CD4-positive, alpha-beta T cell treated with Interleukin-4 for 1 hour (primary cell): ENCODE results near the gene PPM1H.
"Not testable (repeated sequence)": the region's sequence is repeated elsewhere in the genome, so short reads cannot be mapped to it uniquely, and the experiment has no call there.

Experiments
- DNase-seq, 2 donors: peaks; one replicate each; pipeline ENCODE4 v3.0.0-alpha.2; 2020 to 2022

PPM1H gene

DNA sequence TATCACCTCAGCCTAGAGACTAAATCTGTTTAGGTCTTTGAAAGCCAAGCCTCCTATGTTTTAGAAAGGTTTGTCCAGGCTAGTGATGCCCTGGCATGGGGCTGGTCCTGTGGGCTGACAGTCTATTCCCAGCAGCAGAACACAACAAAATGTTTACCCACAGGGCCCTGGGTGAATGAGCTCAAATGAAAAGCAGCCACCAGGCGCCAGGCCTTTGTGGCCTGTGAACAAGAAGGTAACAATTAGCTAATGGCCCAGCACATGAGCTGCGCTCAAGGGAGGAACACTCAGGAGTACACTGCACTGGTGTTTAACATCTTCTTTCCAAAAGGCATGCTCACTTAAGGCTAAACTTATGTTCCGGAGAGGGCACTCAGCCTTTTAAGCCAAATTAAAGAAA, 266.2 kb downstream of the PPM1H start:
- DNase-seq: no peak

DNA sequence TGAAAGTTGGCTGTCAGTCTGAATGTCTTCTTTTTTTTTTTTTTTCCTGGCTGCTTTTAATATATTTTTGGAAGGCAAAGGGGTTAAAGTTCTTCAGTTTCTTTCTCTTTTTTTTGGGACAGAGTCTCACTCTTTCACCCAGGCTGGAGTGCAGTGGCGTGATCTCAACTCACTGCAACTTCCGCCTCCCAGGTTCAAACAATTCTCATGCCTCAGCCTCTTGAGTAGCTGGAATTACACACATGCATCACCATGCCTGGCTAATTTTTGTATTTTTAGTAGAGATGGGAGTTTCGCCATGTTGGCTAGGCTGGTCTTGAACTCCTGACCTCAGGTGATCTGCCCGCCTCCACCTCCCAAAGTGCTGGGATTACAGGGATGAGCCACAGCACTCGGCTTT, 270.0 kb downstream of the PPM1H start:
- DNase-seq: not testable (repeated sequence)

DNA sequence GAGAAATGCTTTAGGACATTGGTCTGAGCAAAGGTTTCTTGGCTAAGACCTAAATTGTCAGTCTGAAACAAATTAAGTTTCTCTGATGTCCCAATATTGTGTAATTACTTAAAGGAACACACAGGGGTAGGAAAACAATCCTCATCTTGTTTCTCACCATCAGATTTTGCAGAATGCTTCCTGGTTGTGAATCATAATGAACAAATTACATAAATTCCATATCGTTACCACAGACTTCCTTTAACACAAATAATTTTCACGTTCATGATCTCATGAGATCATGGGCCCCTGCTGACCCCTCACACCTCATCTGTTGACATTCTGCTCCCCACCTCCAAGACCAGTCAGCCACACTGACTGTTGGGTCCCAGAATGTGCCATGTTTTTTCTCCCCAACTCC, 274.2 kb downstream of the PPM1H start:
- DNase-seq: no peak

DNA sequence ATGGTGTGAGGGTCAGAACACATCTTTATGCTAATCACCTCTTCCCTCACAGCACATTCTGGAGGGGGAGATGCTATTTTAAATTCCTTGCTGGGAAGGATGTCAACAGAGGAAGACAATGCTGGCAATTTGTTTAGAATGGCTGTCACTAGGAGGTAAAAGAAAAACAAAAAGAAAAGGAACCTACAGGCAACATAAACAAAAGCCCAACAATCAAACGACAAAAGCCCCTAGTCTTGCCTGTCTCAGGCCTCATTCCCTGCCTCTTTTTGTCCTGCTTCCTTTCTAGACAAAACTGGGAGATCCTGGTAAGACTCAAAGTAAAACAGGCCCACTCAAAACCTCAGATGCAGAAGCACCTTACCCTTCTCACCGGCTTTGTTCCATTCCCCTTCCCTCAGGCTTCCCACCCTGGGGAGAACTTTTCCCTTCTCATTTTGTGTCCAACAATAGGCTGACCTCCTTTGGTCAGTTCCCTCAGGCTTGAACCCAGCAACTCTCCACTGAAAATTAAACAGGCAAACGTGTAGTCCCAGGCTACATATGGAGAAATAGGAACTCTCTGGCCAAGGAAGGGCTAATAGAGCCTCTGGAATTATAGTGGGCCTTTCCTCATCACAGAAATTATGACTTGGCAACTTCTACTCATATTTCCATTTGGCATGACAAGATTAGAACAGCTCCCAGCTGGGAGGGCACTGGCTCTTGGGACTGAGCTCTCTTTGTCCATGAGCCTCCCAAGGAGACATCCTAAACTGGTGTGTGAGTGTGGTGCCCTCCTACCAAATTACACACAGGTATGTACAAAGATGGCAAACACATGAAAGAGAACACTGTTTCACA, 275.3 kb downstream of the PPM1H start:
- no peak for DNase-seq

DNA sequence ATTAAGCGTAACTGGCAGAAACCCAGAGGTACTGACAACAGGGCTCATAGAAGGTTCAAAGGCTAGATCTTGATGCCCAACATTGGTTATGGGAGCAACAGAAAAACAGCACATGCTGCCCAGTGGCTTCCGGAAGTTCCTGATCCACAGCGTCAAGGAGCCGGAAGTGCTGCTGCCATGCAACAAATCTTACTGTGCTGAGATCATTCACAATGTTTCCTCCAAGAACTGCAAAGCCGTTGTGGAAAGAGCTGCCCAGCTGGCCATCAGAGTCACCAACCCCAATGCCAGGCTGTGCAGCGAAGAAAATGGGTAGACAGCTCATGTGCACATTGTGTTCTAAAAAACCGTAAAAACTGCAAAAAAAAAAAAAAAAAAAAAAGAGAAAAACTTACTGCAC, 276.0 kb downstream of the PPM1H start:
- no peak for DNase-seq

DNA sequence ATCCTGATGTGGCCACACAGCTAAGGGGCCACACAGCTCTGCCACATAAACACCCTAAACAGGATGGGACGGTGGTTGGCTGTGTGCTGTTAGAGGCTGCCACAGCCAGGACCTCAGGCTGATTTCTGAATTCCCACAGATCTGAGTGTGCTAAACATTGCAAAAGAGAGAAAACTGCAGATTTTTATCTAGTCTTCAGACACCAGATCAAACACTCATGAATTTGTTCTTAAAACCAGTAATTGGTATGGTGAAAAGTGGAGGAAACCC, 277.7 kb downstream of the PPM1H start:
- DNase-seq: no peak

DNA sequence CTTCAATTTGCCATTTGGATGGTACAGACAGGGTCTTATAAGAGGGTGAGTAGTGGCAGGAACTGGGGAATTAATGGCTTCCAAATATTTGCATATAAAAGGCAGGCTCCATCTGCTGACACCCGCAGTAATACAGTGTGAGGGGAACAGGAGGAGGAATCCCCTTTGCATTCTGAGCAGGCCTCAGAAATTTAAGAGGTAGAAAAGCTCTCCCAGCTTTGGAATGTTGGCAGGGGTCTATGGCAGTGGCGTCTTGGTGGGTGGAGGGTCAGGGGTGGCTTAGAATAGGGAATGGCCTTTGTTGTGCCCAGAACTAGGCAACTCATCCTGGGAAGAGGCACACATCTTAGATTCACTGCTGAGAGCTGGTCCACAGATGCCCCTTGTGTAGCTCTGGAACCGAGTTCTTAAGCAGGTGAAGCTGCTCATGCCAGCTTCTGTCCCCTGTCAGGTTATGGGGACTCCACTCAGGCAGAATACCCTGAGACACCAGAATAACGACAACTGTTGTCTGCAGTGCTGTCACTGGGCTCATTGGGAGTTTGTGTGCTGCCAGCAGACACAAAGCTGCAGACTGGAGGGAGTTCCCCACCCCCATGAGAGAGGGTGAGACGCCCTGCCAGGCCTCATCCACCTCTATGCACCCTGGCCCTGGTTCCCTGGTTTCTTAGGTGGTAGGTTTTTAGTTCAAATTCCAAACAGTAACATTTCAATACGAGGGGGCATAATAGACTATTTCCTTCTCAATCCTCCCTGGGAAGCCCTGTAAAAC, 278.2 kb downstream of the PPM1H start:
- no peak for DNase-seq

DNA sequence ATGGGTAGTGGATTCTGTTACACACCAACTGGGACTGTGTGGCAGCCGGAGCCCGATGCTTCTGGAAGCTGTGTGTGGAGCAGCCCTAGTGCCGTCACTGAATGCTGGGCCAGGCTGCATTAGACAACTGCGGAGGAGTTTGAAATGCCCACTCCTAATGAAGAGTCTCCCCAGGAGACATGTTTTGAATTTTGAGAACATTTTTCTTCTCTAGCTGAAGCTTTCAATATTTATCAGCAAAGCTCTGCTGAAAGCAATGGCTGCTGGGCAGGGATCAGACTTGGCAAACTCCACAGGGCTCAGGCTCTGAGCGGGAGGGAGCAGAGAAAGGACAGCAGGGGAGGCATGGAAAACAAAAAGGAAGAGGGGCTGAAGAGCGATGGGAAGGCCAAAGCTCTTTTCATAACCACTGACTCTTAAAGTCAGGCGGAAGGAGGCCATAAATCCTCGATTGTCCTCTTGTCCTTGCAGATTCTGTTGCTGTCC, 279.2 kb downstream of the PPM1H start:
- no peak for DNase-seq

DNA sequence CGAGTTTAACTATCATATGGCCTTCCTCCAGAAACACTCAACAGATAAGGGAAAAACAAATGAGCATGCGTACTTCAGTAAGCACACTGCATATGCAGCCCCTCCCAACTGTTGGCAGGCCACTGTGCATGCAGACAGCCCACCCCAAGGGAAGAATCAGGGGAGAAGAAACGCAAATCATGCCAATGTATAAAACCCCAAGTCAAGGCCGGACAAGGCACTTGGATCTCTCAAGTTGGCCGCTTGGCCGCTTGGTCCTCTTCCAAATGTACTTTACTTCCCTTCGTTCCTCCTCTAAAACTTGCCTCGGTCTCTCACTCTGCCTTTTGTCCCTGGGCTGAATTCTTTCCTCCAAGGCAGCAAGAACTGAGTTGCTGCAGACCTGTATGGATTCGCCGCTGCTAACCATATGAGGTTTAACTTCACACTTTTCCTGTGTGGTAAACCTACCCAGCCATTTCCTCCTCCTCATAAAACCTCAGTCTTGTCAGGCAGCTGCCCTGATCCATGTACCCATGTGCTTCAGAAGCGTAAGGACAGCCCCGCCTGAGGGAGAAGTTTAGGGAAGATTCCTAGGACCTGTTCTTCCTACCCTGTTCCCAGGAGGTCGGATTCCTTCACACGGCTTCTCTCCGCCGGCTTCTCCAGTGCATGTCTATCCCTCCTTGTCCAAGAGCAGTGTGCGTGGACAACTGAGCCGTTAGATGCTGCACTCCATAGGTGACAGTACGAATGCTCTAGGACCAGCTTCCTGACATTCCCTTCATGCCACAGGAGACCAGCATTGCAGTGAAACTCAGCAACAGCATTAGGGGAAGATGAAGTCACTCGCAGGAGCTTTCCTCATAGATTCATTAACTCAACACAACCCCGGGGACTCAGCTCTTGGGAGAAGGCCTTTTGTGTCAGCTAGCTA, 280.4 kb downstream of the PPM1H start:
- no peak for DNase-seq

DNA sequence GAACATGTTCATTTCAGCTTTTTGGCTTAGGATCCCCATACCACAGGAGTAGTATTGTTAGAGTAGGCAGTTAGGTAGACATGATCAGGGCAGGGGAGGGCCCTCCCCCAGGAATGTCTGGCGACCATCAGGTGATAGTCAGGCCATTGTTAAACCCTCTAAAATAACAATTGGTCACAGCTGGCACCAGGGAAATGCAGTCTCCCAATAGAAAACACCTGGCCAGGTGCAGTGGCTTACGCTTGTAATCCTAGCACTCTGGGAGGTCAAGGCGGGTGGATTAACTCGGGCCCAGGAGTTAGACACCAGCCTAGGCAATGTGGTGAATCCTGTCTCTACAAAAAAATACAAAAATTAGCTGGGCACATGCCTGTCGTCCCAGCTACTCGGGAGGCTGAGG, 281.2 kb downstream of the PPM1H start:
- no peak for DNase-seq

DNA sequence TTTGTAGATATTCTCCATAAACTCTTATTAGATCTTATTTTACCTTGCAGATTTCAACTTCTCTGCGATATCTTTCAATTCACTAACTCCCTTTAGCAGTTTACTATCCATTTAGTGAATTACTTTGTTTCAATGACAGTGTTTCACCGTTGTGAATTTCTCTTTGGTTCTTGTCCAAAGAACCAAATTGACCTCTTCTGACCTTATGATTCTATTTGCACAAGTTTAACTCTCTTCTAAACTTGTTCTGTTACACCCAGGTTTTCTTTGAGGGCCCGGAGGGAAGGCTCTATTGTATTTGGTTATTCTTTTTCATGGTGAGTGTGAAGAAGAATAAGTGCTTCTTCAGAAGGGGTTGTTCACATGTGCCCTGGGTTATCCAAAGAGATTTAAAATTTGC, 281.6 kb downstream of the PPM1H start:
- no peak for DNase-seq

DNA sequence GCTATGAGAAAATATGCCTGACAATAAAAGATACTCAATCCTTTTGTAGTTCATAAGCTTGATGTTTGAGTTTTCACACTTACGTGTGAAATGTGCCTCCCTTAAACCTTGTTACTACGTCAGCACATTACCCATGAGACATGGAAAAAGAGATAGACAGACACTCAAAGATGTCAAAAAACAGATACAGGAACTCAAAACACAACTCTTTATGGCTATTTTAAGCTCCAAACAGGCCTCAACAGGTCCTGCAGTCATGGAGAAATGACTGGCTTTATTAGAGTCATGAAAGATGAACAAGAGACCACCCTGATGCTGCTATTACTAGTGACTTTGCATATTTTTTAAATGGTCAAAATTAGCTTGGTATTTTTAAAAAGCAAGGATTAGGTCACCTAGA, 283.8 kb downstream of the PPM1H start:
- DNase-seq: no peak

DNA sequence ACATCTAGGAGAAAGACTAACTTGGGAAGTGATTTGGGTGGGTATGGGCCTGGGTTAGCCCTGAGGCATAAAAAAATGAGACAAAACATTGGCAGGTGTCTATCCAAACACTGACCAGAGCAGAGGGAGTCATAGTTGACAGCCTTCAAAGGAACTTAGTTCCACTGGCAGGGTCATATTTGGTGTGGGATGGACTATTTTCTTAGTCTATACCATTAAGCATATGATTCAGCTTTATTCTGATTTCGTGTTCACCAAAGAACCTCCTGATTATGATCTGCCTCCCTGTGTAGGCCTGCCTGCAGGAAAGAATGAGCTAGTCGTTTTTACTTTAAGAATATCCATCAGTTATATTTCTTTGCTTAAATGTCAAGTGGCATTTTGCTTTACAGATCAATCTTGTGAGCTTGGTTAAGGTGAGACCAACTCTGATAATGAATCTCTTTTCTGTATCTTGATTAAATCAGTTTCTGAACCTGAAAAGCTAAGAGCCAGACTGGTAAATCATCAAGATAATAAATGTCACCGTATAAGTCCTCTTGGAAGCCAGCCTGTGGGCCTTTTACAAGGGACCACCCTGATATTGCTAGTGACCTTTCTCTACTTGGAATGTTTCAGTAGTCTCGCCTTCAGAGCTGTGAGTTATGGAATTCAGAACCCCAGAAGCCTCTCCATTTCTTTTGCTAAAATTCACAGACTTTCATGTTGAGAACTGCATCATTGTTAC, 285.4 kb downstream of the PPM1H start:
- no peak for DNase-seq

DNA sequence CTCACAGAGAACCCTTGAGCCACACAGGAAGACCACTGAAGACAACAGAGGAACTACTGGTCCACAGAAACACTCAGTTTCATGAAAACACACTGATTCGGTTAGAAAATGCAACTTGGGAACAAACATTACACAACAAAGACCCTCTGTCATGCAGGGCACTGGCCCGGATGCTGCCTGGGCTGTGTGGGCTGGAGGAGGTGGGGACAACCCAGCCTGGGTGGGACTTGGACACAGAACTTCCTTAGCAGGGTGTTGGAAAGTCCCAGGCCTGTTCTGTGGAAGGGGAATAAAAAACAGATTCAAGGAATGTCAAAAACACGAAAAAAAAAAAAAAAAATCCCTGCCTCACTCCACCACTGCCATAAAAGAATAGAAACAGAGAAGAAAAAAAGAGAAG, 287.4 kb downstream of the PPM1H start:
- DNase-seq: no peak

DNA sequence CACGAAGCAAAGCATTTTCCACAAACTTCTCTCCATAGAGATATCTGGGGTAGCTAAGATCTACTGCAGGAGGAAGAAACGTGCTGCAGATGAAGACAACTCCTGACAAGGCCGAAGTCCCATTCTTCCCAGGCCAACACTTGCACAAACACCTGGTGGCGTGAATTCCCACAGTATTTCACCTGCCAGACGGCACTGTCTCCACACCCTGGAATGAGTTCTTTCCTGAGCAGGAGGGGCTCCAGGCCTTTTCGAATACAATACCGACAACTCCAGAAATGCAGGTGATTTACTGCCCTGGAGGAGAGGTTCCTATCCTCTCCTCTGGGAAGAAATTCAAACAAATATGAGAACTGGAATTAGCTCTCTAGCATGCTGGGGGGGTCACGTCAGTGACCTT, 288.4 kb downstream of the PPM1H start:
- DNase-seq: no peak

DNA sequence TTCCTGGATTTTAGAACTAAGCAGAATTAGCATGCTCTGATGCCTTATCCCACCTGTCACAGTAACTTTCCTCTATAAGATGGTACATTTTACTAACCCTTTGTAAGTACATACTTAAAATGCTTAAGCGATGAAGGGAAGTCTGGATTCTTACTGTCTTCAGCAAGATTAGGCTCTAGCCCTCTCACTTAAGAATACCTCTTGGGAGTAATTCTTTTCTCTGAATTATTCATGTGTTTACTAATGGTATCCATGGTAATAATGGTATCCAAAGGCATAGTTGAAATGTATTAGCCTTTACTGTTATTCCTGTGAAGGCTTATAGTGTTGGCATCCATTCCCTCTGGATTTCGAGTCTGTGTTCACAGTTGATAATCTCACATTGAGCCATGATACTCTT, 291.5 kb downstream of the PPM1H start:
- DNase-seq: no peak

DNA sequence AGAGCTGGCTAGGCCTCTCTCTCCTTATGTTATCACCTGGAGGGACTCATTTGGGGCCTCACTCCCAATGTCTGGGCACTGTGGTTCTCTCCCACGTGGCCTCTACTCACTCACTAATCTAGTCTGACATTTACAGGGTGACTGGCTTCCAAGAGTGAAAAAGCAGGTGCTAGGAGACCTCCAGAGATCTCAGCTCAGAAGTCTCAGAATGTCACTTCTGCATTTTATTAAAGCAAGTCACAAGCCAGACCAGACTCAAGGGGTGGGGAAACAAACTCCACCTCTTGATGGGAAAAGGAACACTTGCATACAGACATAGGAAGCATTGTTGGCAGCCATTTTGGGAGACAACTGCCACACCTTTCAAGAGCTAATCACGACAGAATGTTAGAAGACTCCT, 292.5 kb downstream of the PPM1H start:
- DNase-seq: no peak

DNA sequence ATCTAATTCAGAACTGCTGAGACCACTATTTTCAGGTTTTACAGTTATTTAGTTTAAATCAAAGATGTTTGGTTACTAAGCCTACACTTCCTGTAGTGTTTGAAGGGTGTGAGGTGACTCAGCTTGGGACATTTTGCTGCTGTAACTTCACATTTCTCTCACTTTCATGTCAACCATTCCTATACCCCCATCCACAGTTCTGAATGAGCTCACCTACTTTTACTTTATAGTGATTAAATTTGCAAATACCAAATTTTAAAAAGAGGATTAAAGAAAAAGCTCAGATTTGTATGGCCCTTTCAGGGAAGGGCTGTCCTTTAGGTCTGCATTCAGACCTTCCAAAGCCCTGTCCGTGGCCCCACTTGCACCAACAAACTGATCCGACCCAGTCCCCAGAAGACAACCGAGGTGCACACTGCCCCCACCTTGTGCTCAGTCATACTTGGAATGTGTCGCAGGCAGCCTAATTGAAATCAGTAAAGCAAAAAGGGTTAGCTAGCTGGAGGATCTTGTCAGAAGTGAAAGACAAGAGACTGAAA, 294.0 kb downstream of the PPM1H start:
- peak in 1 of 2 donors; percentile 35 for DNase-seq

DNA sequence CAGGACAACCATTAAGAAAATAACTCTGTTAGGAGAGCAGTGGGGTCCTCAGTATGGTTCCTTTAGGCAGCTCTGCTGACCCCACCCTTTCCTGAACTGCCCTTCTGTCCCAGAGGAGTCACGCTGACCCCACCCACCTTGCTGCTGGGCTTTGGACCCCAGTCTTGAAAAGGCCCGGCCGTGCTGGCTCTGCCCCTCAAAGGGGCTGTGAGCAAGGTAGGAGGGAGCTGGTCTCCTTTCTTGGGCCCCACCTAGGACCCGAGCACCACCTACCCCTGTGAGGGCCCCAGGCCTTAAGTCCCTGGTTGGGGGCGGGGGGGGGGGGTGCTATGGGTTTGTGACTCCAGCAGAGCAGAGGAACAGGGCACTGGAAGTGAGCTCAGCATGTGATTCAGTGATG, 297.3 kb downstream of the PPM1H start:
- no peak for DNase-seq

DNA sequence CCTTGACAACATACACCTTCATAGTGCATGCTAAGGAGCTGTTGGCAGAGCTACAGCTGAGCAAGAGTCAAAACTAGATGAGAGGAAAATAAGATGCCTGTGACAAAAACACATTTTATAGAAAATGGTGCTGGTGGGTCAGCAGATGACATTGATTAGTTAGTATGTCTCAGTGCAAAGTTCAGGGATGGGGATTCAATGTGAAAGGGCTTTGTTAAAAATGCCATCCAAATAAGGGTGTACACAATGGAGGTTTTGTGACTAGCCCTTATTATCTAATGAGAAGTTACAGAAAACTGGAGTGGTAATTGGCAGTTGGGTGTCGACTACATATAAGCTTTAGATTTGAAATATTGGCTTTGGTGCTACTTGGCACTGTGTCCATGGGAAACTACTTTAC, 299.3 kb downstream of the PPM1H start:
- no peak for DNase-seq

DNA sequence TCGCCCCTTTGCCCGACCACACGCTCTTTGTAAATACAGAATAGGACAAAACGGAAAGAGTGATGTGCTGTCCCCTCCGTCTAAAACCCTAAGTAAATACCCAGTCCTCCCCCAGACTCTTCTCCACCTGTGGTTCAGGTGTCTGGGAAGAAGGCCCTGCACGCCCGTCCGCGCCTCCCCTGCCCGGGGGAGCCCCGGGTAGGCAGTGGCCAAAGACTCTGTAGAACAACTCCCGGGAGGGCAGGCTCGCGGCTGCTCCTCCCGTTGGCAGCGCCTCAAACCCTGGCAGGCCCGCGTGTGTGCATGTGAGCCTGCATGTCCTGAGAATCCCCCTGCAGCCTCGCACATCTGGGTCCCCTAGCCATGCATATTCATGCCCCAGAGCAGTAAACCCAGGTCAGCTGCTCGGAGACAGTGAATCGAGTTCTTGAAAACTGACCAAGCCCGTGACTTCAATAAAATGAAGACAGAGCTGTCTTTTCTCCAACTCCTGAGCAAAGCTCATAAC, 302.5 kb downstream of the PPM1H start:
- no peak for DNase-seq
